Esophagus (tissue), 2 donors: ENCODE results near the gene KCNG2. TPM values are rescaled to one million over a fixed set of nuclear protein-coding genes. Genes with fewer than 3 reads are reported as not detected.

Experiments
- H3K27ac ChIP-seq, 2 donors: one replicate each; pipeline ENCODE4 v1.5.1; 2013; ENCODE audit warnings: low read depth in 2 of 2, mild to moderate bottlenecking in 2 of 2, inconsistent platforms in 1 of 2, low read length in 1 of 2, moderate library complexity in 1 of 2
- H3K27me3 ChIP-seq, 2 donors: one replicate each; pipeline ENCODE4 v1.6.1; 2013; ENCODE audit warnings: low read length in 2 of 2, control low read depth in 1 of 2, mild to moderate bottlenecking in 1 of 2; ENCODE audit not compliant: insufficient read depth in 2 of 2, control insufficient read depth in 1 of 2
- H3K36me3 ChIP-seq, 2 donors: one replicate each; pipeline ENCODE4 v1.6.1; 2013; ENCODE audit warnings: low read length in 1 of 2; ENCODE audit not compliant: control insufficient read depth in 2 of 2, insufficient read depth in 2 of 2
- H3K4me1 ChIP-seq, 2 donors: one replicate each; pipeline ENCODE4 v1.6.1; 2013; ENCODE audit warnings: low read length in 1 of 2; ENCODE audit not compliant: control insufficient read depth in 2 of 2, insufficient read depth in 2 of 2
- H3K4me3 ChIP-seq, 2 donors: one replicate each; pipeline ENCODE4 v1.5.1; 2013; ENCODE audit warnings: low read length in 2 of 2, mild to moderate bottlenecking in 2 of 2, low read depth in 1 of 2, moderate library complexity in 1 of 2
- H3K9me3 ChIP-seq, 2 donors: one replicate each; pipeline ENCODE4 v1.6.1; 2013; ENCODE audit warnings: mild to moderate bottlenecking in 2 of 2, low read depth in 1 of 2, low read length in 1 of 2, moderate library complexity in 1 of 2; ENCODE audit not compliant: control insufficient read depth in 2 of 2, insufficient read depth in 1 of 2
- WGBS, 2 donors: extraction: QIAGEN DNeasy Blood & Tissue Kit; methylation state at CpG; one replicate each; pipeline ENCODE4 v1.1.7; 2013; 5-methylcytosine and 5-hydroxymethylcytosine counted together
- polyA plus RNA-seq, 2 donors: library from polyadenylated mRNA; stranded (reverse); fragments of 200-250 nt; gene quantifications; one replicate each; pipeline ENCODE4 v1.2.3, GENCODE V29; 2013
- donor health status: healthy with polysubstance abuse.
- donor health status: Bipolar disorder and iron deficiency.

Gene KCNG2
- polyA plus RNA-seq, 2 donors = 0.04 TPM; not detected in 1

DNA sequence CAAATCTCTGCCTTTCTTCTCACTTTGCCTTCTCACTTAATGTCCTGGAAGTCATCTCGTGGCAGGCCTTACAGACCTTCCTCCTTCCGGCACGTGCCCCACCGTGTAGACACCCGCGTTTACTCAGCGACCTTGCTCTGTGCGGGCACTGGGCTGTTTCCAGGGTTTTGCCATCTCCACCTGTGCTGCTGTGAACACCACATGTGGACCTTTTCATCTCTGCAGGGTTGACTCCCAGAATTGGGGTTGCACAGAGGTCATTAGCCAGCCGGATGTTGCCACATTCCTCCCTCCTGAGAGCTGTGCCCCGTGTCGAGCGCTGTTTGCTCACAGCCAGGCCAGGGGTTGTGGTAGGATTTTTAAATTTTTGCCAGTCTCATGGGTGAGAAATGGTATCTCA, 25.4 kb downstream of the KCNG2 start:
- WGBS, 2 donors = 72 to 76% methylated on average over 12 of the region's 12 CpGs
- Histone ChIP-seq H3K4me3 (no peak overlapping the region), H3K27me3 (no peaks in the 10 kb centered on the region), H3K36me3 (no peaks in the 10 kb centered on the region), H3K27ac (no peak overlapping the region), H3K4me1 (no peaks in the 10 kb centered on the region), H3K9me3 (no peaks in the 10 kb centered on the region)

- Histone ChIP-seq H3K9me3 (peaks cover 0 to 3% of the 10 kb centered on the region in 2 donors), H3K27ac (no peak overlapping the region), H3K27me3 (no peaks in the 10 kb centered on the region), H3K4me3 (no peak overlapping the region), H3K4me1 (no peaks in the 10 kb centered on the region), H3K36me3 (no peaks in the 10 kb centered on the region)
- 85 to 86% methylated on average over 26 of the region's 26 CpGs for WGBS, 2 donors
Observed at GRCh38 chr18:79825913-79826312, 28.2 kb downstream of the KCNG2 start.

DNA sequence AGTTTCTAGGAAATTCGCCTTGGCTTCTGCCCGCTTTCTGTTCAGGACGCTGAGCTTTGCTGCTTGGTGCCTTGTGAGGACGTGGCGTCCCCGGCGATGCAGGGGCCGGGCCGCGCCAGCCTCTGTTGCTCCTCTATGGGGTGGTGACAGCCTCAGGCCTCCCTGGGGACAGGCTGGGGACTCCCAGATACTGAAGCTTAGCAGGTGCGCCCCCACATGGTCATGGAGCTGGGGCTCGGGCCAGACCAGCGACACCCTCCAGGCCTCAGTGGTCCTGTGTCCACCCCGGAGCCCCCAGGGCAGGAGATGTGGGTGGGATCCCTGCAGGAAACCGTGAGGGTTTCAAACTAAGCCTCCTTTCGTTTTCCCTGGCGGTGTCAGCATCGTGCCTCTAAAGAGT, 29.2 kb downstream of the KCNG2 start:
- Histone ChIP-seq H3K4me3 (no peak overlapping the region), H3K36me3 (no peaks in the 10 kb centered on the region), H3K9me3 (peaks cover 0 to 3% of the 10 kb centered on the region in 2 donors), H3K4me1 (no peaks in the 10 kb centered on the region), H3K27ac (no peak overlapping the region), H3K27me3 (no peaks in the 10 kb centered on the region)
- 87 to 90% methylated on average over 18 of the region's 18 CpGs for WGBS, 2 donors

DNA sequence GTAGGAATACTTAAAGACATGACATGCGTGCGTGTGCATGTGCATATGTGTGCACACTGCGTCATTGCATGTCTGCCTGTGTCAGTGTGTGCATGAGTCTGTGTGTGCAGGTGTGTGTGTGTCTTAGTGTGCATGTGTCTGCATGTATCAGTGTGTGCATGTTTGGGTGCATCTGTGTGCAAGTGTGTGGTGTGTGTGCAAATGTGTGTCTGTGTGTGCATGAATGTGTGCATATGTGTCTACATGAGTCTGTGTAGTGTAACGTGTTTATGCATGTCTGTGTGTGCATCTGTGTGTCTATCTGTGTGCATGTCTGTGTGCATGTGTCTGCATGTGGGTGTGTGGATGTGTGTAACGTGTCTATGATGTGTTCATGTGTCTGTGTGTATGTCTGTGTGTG, 30.5 kb downstream of the KCNG2 start:
- H3K4me3 ChIP-seq = no peak overlapping the region
- 91 to 92% methylated on average over 5 of the region's 5 CpGs for WGBS, 2 donors
- H3K9me3 ChIP-seq = peaks cover 0 to 3% of the 10 kb centered on the region in 2 donors
- no peaks in the 10 kb centered on the region for H3K4me1 ChIP-seq
- no peak overlapping the region for H3K27ac ChIP-seq
- H3K36me3 ChIP-seq = no peaks in the 10 kb centered on the region
- H3K27me3 ChIP-seq = no peaks in the 10 kb centered on the region

DNA sequence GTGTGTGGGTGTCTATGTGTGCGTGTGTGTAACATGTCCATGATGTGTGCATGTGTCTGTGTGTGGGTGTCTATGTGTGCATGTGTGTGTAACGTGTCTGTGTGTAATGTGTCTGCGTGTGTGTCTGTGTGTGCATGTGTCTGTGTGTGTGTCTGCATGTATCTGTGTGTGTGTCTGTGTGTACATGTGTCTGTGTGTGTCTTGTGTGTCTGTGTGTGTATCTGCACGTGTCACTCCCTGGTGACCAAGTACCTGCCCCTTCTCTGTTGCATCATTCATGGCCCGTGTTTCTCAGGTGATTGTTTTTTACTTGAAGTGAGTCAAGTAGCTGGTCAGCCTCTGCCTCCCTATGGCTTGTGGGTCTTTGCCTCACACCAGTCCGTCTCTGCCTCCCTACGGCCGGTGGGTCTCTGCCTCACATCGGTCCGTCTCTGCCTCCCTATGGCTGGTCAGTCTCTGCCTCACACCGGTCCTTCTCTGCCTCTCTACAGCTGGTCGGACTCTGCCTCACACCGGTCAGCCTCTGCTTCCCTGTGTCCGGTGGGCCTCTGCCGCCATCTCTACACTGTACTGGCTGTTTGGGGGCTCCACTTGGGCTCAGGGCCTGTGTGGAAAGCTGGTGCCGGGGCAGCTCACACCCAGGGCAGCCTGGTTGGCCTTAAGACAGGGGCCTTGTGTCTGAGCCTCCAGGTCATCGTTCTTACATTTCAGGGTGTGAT, 31.6 kb downstream of the KCNG2 start:
- no peak overlapping the region for H3K27ac ChIP-seq
- WGBS, 2 donors = 92 to 95% methylated on average over 17 of the region's 17 CpGs
- H3K36me3 ChIP-seq = no peaks in the 10 kb centered on the region
- no peaks in the 10 kb centered on the region for H3K4me1 ChIP-seq
- H3K4me3 ChIP-seq = no peak overlapping the region
- peaks cover 0 to 3% of the 10 kb centered on the region in 2 donors for H3K9me3 ChIP-seq
- H3K27me3 ChIP-seq = no peaks in the 10 kb centered on the region

- 85 to 87% methylated on average over 3 of the region's 3 CpGs for WGBS, 2 donors
Observed at GRCh38 chr18:79832169-79832568, 34.4 kb downstream of the KCNG2 start.

GRCh38 chr18:79834834-79835233, 37.1 kb downstream of the KCNG2 start:
- H3K27ac ChIP-seq = no peak overlapping the region
- no peaks in the 10 kb centered on the region for H3K36me3 ChIP-seq
- no peaks in the 10 kb centered on the region for H3K27me3 ChIP-seq
- no peak overlapping the region for H3K4me3 ChIP-seq
- H3K9me3 ChIP-seq = no peaks in the 10 kb centered on the region
- 67 to 68% methylated on average over 6 of the region's 6 CpGs for WGBS, 2 donors
- no peaks in the 10 kb centered on the region for H3K4me1 ChIP-seq

More at GRCh38 chr18:79832169-79832568, 34.4 kb downstream of the KCNG2 start:
- Histone ChIP-seq H3K4me3 (no peak overlapping the region), H3K27me3 (no peaks in the 10 kb centered on the region), H3K27ac (no peak overlapping the region), H3K36me3 (no peaks in the 10 kb centered on the region), H3K4me1 (no peaks in the 10 kb centered on the region), H3K9me3 (peaks cover 0 to 3% of the 10 kb centered on the region in 2 donors)

DNA sequence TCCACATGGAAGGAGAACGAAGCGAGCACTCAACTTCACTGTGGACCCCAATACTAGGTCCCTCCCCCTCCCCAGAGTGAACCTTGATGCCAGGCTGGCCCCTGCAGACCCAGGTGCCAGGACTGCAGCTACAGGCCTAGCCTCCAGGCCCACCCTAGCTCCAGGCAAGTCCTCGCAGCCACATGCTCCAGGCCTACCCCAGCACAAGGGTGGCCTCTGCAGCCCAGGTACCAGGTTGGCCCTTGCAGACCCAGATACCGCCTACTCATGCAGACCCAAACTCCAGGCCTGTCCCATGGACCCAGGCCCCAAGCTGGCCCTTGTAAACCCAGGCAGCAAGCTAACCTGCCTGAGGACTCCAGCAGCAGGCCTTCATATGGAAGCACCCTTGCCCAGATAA, 44.2 kb downstream of the KCNG2 start:
- no peaks in the 10 kb centered on the region for H3K27me3 ChIP-seq
- no peaks in the 10 kb centered on the region for H3K9me3 ChIP-seq
- no peaks in the 10 kb centered on the region for H3K4me1 ChIP-seq
- H3K36me3 ChIP-seq = no peaks in the 10 kb centered on the region
- no peak overlapping the region for H3K4me3 ChIP-seq
- WGBS, 2 donors = 85 to 90% methylated on average over 4 of the region's 4 CpGs
- H3K27ac ChIP-seq = no peak overlapping the region

DNA sequence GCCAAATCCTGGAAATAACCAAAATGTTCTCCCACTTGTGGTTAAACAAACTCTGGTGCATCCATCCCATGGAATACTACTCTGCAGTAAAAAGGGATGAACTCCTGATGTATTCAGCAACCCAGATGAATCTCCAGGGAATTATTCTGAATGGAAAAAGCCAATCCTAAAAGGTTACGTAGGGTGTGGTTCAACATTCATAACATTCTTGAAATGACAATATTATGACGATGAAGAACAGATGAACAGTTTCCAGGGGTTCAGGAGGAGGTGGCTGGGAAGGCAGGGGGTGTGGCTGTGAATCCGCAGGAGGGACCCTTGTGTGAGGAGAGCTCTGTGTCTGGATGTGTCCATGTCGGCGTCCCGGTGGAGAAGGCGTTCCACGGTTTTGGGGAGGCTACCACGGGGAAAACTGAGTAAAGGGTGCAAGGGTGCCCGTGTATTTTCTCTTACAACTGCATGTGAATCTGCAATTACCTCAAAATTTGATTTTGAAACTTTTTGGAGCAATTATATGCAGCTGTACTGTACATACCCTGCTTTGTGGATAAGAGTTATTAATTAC, 47.3 kb downstream of the KCNG2 start:
- Histone ChIP-seq H3K9me3 (peaks cover 0 to 5% of the 10 kb centered on the region in 2 donors), H3K36me3 (no peaks in the 10 kb centered on the region), H3K27ac (no peak overlapping the region), H3K27me3 (no peaks in the 10 kb centered on the region), H3K4me3 (no peak overlapping the region), H3K4me1 (no peaks in the 10 kb centered on the region)
- WGBS, 2 donors = 84 to 88% methylated on average over 10 of the region's 10 CpGs
